HG03354 (cell line): ENCODE results near the gene AASDHPPT.
"Not testable (repeated sequence)": the region's sequence is repeated elsewhere in the genome, so short reads cannot be mapped to it uniquely, and the experiment has no call there.

ENCODE experiments used
- ATAC-seq: cut with Tn5 transposase; IDR thresholded peaks from one replicate; pipeline ENCODE4 v1.9.1; 2021; ENCODE audit warnings: mild to moderate bottlenecking; ENCODE audit not compliant: unreplicated experiment, poor library complexity, severe bottlenecking

Gene AASDHPPT, protein sequence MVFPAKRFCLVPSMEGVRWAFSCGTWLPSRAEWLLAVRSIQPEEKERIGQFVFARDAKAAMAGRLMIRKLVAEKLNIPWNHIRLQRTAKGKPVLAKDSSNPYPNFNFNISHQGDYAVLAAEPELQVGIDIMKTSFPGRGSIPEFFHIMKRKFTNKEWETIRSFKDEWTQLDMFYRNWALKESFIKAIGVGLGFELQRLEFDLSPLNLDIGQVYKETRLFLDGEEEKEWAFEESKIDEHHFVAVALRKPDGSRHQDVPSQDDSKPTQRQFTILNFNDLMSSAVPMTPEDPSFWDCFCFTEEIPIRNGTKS

DNA sequence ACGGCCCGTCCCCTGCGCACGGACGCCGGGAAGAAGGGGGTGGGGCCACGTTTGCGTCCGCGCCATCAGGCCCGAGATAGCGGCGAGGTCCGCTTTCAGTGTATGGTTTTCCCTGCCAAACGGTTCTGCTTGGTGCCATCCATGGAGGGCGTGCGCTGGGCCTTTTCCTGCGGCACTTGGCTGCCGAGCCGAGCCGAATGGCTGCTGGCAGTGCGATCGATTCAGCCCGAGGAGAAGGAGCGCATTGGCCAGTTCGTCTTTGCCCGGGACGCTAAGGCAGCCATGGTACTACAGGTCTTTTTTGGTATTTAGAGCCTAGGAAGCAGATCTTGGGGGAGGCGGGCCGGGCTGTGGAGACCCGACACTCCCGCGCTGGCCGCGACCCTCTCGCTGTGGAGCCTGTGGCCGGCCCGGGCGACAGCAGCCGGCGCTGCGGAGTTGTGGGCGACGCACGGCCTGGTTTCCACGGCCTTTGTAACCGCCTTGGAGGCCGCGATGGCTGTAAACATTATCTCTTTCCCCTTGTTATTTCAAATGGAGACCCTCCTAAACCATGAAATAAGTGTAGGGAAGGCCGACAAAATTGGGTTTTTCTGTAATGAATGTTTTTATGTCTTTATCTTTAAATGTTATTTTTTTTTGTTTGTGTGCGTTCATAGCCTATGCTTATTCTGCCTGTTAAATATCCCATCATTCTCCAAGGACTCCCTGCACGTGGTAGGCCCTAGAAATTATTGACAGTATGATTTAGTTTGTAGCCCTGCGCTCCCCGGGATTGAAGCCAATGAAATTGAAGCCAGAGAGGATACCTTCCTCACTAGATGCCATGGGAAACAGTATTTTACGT, at the start of gene AASDHPPT:
AASDHPPT (plus strand) TSS at position 54 of the 847 bp plus-strand sequence; CDS start at position 103, 49 bp downstream.
- ATAC-seq, result peak; percentile 34

DNA sequence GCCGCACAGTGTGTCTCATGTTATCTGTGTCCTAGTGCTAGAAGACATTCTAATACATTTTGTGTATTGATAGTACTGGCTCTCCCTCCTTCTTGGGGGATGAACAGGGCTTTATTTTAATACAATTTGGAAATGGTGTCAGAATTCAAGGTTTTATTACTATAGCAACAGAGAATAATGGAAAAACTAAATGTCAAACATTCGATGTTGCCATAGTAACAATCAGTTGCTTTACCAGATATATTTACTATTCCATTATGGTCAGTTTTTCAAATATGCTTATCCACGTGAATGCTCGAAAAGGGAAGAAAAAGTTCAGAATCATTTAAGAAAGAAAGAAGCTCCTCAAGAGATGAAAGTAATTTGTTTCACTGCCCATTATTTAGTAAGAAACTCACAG, 46.9 kb upstream of the AASDHPPT start:
- ATAC-seq, result no peak

DNA sequence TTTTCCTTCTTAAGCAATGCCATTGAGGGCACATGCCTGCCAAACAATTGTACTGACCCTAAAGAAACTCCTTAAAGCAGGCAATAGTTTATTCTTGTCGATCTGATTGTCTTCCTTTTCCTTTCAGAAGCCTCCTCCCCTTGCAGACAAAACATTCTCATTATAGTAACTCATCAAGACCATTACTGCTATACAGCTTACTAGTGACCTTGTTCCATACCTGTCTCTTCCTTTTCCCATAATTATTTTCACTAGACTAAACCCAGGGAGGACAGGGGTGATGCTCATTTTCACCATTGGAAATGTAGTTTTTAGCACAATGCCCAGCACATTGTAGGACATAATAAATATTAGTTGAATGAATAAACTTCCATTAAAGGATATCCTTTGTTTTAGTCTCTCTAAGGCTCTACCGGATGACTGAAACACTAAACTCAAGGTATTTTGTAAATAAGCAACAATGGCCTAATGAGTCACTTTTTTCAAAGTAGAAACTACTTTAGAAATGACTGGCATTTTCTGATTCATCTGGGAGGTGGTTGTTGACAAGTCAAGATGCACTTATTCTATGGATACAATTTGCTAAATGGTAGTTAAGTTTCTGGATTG, 46.2 kb upstream of the AASDHPPT start:
- peak; percentile 84 for ATAC-seq

DNA sequence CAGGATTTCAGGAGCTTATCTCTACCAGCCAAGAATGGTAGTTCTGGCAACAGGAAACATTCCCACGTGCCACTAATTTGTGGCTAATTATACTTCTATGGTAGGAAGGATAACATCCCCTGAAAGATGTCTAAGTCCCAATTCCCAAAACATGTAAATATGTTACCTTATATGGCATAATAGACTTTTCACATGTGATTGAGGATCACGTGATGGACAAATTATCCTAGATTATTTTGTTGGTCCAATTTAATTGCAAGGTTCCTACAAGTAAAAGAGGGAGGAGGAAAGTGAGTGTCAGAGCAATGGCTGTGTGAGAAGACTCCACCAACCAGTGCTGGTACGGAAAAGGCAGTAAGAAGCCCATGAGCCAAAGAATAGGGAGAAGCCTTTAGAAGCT, 45.5 kb upstream of the AASDHPPT start:
- ATAC-seq, result no peak

DNA sequence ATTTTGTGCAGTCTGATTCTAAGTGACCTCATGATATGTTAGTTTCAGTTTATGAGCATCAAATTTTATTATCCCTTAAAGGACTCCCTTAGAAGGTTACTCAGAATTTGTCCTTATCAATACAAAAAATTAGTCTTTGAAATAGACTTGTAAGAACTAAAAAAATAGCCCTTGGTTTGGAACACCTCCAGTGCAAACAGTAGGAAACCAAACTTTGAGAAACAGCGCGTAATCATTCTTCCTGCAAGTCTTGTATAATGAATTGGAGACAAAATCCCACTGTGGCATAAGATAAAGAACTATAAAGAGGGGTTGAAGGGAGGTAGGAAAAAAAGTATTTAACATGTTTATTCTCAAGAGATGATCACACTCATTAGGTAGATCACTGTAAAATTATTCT, 44.6 kb upstream of the AASDHPPT start:
- ATAC-seq, result no peak

DNA sequence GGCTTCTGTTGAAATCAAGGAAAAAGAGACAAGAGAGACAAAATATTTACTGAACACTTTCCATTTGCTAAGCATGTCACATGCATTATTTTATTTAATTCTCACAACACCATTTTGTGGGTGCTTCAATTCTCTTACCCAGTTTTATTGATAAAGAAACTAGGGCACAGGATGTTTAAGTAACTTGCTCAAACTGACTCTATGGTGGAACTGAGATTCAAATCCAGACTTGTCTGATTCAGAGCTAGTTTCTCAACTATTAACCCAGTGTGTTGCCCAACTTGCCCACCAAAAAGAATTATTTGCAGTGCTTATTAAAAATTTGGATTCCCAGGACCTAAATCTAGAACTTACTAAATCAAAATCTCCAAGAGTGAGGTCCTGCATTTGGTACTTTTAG, 33.9 kb upstream of the AASDHPPT start:
- no peak for ATAC-seq

DNA sequence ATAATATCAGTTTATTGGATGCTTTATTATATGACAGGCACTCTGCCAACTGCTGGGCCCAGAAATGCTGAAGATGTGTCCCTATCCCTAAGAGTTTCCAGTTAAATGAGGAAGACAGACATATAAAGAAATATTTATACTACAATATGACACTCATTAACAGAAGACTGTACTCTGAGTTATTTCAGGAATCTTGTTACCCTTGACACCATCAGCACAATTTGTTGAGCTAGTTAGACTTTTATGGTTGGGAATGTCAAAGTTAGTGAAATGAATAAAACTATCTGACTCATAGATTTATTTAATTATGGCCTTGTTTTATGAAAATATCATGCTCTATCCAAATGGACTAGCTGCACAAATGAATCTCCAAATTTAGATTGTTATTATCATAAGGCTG, 29.8 kb upstream of the AASDHPPT start:
- no peak for ATAC-seq

DNA sequence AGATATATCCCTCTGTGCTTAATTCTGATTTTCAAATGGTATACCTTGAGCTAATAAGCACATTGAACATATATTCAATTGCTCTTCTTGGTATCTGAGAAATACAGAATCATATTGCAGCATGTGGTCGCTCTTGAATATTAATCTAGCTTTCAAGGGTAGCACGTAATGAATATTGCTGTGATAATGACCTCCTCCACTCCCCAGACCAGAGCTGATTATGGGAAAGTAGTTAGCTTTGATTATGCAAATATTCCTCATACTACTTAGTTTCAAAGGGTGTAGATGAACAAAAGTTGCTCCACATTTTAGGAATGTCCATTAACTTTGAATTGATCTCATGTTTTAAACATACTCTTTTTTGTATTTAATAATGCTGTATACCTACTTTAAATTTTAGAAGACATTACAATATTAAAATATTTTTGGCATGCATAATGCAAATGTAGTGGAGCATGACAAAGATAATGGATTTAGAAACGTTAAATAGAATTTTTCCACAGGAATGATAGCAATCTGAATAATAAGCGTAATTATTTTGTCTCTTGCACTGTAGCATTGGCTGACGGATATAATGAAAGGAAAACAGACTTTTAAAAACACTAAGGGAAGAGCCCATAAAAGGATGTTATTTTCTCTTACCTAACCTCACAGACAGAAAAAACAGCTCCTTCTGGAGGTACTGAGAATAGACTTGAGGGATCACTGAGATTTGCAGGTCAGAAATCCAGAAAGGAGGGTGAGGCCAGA, 27.6 kb upstream of the AASDHPPT start:
- no peak for ATAC-seq

DNA sequence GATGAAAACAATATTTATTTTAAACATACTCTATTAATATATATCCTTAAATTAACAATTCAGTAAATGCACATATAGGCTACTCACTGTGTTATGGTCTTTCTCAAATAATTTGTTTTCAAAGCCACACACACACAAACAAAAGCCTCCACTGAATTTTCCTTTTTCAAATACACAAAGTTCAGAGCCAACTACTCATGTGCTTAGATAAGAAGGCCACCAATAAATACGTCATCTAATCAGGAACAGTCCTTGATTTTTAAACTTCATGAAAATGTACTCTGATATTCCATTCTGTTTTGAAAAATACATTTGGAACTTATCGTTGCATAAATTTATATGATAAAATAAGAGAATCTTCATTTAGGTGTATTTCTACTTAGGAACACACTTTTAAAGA, 26.4 kb upstream of the AASDHPPT start:
- no peak for ATAC-seq

DNA sequence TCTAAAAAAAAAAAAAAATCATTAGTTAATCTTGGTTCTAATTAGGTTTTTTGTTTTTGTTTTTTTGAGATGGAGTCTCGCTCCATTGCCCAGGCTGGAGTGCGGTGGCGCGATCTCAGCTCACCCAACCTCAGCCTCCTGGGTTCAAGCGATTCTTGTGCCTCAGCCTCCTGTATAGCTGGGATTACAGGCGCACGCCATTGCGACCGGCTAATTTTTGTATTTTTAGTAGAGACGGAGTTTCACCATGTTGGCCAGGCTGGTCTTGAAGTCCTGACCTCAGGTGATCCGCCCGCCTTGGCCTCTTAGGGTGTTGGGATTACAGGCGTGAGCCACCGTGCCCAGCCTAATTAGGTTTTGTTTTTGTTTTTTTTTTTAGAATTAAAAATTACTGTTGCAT, 19.1 kb upstream of the AASDHPPT start:
- not testable (repeated sequence) for ATAC-seq

DNA sequence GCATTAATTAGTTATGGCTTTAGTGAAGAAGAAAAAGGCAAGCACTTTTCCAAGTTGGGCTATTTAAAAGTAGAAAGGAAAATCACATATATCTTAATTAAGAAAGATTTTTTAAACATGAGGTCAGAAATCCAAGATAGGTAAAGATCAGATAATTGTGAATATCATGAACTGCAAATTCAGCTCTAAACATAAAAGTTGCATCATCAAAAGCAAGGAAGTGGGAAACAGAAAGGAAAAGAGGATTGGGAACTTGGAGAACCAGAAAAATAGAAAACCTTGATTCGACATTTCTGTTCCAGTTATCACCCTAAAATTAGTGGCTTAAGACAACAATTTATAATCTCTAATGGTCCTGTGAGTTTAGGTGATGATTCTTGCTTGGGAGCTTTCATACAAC, 17.8 kb upstream of the AASDHPPT start:
- no peak for ATAC-seq

DNA sequence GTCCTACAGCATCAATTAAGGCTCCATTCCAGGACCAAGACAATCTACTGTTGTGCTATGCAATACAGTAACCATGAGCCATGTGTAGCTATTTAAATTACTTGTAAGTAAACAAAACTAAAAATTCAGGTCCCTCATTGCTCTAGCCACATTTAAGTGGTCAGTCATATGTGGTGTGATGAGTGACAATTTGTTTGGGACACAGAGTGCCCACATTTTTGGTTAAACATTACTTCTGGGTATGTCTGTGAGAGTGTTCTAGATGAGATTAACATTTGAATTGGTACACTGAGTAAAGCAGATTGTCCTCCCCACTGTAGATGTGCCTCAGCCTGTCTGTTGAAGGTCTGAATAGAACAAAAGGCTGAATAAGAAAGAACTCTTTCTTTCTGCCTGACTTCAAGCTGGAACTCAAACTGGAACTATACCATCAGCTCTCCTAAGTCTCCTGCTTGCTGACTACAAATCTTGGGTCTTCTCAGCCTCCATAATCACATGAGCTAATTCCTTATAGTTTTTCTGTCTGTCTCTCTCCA, 16.1 kb upstream of the AASDHPPT start:
- ATAC-seq, result peak; percentile 40

DNA sequence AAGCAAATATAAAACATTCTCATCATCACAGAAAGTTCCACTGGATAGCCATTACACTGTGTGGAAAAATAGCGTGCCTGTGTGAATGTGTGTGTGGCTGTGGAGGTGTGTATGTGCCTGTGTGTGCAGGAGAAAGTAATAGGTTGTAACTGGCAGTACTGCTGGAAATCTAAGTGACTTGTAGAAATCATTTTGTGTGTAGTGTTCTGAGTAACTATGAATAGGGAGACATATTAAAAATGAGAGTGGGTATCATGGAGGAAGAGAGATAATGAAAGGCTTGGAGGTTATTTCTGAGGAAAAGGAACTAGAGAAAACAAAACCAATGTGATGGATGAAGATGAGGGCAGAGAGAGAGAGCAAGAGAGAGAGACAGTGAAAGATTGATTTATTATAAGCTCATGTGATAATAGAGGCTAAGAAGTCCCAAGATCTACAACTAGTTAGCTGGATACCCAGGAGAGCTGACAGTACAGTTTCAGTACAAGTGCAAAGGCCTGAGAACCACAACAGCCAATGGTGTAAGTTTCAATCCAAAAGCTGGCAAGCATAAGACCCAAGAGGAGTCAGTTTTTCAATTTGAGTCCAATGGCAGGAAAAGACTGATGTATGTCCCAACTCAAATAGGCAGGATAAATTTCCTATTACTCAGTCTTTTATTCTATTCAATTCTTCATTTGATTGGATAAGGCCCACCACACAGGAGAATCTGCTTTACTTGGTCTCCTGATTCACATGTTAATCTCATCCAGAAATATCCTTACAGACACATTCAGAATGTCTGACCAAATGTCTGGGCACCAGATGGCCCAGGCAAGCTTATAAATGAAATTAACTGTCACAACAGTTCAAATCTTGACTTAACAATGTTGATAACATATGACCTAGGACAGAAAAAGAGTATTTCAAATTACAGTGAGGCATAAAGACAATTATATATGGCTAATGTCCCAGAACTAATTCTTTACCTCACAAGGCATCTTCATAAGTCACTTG, 15.2 kb upstream of the AASDHPPT start:
- no peak for ATAC-seq

DNA sequence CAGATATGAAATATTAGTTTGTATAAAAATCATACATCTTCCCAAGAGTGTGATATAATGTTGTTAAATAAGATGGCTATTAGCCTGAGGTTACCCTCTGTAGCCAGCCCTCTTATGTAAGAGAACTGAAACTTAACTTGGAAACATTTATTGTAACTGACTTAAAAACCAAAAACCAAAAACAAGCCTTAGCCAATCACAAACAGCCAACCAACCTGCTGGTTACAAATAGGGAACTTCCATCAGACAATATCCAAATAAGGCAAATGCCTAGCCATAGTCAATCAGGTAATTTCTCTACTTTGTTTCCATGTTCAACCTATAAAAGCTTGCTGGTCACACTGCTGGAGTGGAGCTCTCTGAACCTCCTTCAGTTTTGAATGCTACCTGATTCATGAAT, 14.5 kb upstream of the AASDHPPT start:
- peak; percentile 74 for ATAC-seq

DNA sequence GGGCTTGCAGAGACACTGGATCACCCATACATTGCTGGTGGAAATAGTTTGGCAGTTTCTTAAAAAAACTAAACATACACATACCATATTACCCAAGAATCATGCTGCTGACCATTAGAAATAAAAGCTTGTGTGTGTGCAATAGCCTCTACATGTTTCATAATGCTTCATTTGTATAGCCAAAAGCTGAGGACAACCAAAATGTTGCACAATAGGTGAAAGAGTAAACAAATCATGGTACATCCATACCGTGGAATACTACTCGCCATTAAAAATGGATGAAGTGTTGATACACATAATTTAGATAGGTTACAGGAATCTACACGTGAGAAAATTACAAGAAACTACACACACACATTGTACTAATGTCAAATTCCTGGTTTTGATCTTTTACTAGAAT, 6.9 kb upstream of the AASDHPPT start:
- no peak for ATAC-seq

DNA sequence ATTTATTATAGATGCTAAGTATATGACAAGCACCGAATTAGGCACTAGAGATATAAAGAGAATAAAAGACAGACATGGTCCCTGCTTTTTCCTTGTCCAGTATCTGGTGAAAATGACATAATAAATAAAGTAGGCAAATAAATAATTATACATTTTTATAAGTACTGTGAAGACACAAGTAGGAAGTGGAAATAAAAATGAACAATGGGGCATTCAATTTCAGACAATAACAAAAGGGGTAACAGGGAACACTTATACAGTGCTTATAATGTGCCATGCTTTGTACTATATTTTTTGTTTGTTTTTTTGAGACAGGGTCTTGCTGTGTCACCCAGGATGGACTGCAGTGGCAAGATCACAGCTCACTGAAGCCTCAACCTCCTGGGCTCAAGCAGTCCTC, 4.7 kb upstream of the AASDHPPT start:
- no peak for ATAC-seq

DNA sequence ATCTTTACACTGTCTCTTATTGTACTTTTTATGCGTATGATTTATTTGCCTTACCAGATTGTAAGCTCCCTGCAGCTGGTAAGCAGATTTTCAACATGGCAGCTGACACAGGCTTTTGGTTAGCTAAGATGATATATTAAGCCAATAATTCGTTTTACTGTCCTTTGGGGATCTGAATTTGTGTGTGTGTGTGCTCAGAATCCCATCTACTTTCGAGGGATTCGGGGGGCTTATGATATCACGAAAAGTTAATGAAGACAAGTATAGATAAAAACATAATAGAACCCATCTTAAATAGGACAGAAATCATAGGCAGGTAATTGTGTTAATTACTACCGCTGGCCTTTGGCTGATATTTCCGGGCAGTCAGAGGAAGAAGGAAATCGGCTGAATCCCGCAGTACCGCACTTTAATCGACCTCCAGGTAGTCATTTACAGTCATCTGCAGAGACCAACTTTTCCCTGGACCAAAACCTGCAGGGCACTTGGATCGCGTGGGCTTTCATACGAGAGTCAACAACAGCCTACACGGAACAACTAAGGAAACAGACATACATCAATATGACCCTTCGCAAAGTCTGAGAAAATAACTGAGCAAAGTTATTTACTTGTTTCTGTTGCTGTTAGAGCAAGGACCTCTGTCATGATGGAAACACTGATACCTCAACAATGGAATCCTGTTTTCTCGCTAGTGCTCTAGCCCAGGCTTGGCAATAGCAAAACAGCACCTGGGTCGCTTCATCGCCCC, 1.1 kb upstream of the AASDHPPT start:
- no peak for ATAC-seq
